AG04449 (cell line): Measurements from ENCODE around the gene PRKG1.

Experiments
- CTCF ChIA-PET: fragments of 350-600 bp; formaldehyde crosslinking; extraction: SDS; loops from one replicate; lab custom pipeline; 2021; ENCODE audit warnings: antibody characterized with exemption; lab: Yijun Ruan, JAX
- POLR2A ChIA-PET: fragments of 400-600, 350-600 bp; formaldehyde crosslinking; extraction: SDS; loops from one replicate; lab custom pipeline; 2020; ENCODE audit warnings: antibody characterized with exemption, inconsistent platforms; lab: Yijun Ruan, JAX
- DNase-seq: peaks from one replicate; pipeline ENCODE4 v3.0.0-alpha.2; 2010; ENCODE audit warnings: low read depth, low spot score
- H3K4me3 ChIP-seq: 2 replicates; pipeline ENCODE4 v1.5.1; 2011; ENCODE audit warnings: low read depth, mild to moderate bottlenecking, control low read depth, low read length
- TF ChIP-seq, protein P1 (sequence below): IDR thresholded peaks from one replicate; pipeline ENCODE4 v1.5.1; 2011; ENCODE audit warnings: mild to moderate bottlenecking, moderate library complexity, low read length, control low read depth, inconsistent platforms; ENCODE audit not compliant: insufficient read depth; ENCODE audit errors: missing control alignments

Gene PRKG1

DNA sequence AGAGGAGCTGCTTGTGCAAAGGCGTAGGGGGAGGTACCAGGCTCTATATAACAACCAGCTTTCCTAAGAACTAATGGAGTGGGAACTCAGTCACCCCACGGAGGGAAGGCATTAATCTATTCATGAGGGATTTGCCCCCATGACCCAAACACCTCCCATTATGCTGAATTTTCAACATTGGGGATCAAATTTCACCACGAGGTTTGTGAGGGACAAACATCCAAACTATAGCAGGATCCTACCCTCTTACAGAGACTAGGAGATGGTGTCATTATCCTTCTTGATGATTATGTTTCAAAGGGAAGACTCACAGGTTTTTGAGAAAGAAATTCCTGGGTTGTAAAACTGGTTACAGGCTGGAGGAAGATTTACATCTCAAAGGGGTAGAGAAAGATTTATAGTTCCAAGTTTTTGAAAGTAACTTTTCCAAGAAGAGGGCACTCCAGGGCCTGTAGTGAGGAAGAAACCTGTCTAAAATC is 944.8 kb downstream of the PRKG1 start:
- ChIA-PET CTCF (interaction anchor here (0.6 to 2.2 kb wide), 2 partner anchors 15 to 197 kb away, joined by 3 to 7 read pairs; no protein-coding TSS in a partner anchor), POLR2A (interaction anchor here (0.5 kb wide), 1 partner anchor 376 kb away, joined by 3 read pairs; no protein-coding TSS in a partner anchor)
- H3K4me3 ChIP-seq = no peak overlapping the region
- no peak for DNase-seq
- TF ChIP-seq, protein P1, sequence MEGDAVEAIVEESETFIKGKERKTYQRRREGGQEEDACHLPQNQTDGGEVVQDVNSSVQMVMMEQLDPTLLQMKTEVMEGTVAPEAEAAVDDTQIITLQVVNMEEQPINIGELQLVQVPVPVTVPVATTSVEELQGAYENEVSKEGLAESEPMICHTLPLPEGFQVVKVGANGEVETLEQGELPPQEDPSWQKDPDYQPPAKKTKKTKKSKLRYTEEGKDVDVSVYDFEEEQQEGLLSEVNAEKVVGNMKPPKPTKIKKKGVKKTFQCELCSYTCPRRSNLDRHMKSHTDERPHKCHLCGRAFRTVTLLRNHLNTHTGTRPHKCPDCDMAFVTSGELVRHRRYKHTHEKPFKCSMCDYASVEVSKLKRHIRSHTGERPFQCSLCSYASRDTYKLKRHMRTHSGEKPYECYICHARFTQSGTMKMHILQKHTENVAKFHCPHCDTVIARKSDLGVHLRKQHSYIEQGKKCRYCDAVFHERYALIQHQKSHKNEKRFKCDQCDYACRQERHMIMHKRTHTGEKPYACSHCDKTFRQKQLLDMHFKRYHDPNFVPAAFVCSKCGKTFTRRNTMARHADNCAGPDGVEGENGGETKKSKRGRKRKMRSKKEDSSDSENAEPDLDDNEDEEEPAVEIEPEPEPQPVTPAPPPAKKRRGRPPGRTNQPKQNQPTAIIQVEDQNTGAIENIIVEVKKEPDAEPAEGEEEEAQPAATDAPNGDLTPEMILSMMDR = no peak

DNA sequence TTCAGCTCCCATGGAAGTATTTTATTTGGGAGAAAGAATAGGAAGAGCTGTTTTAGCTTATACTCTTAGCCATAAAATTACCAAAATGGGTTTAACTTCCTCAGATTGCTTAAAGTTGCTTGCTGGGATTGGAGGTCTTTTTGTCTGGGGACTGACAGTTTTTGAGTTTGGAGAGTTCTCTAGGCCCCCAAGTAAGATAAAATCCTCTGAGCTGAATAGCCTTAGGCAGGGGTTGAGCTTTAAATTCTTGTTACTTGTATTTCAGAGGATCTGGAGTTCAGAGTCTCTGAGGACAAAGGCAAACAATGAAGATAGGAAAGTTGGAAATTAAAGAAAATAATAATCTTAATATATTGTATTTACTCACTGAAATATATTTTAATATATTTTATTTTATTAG is 945.4 kb downstream of the PRKG1 start:
- TF ChIP-seq, protein P1 = no peak
- no peak for DNase-seq
- POLR2A ChIA-PET = no interaction called here
- H3K4me3 ChIP-seq = no peak overlapping the region
- CTCF ChIA-PET = interaction anchor here (0.6 to 2.2 kb wide), 2 partner anchors 15 to 197 kb away, joined by 3 to 7 read pairs; no protein-coding TSS in a partner anchor

DNA sequence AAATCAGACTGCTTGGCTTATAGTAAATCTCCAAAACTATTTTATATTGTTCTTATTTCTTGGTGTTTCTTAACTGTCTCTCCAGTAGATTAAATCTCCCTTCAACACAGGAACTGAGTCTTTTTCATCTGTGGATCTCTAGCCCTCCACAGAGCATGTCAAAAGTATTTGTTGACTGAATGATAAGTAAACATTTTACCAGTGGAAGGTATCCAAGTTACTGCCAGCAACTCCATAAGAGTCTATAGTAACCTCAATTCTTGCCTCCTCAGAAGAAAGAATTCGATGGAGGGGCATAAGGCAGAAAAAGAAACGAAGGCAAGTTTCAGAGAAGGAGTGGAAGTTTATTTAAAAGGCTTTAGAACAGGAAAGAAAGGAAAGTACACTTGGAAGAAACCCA is 945.9 kb downstream of the PRKG1 start:
- no peak for DNase-seq
- ChIA-PET CTCF (interaction anchor here (2.2 kb wide), 1 partner anchor 16 kb away, joined by 7 read pairs; no protein-coding TSS in a partner anchor), POLR2A (no interaction called here)
- TF ChIP-seq, protein P1 = no peak
- no peak overlapping the region for H3K4me3 ChIP-seq

DNA sequence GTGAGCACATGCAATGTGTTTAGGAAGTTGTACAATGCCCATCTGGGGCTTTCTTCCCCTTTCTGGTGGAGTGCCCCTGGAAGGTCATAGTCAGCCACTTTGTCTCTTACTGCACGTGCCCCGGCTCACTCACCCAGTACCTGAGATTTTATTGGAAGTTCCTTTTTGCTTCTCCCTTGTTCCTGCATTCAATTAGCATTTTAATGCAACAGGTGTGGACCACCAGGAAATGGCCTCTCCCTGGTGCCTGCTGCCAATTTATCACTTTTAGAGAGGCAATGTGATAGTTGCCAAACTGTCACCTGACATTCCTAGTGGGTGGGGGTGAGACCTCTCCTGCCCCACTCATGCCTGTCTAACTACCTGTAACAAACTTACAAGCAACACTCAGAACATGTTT is 946.4 kb downstream of the PRKG1 start:
- TF ChIP-seq, protein P1 = no peak
- ChIA-PET CTCF (no interaction called here), POLR2A (no interaction called here)
- DNase-seq = no peak
- H3K4me3 ChIP-seq = no peak overlapping the region

DNA sequence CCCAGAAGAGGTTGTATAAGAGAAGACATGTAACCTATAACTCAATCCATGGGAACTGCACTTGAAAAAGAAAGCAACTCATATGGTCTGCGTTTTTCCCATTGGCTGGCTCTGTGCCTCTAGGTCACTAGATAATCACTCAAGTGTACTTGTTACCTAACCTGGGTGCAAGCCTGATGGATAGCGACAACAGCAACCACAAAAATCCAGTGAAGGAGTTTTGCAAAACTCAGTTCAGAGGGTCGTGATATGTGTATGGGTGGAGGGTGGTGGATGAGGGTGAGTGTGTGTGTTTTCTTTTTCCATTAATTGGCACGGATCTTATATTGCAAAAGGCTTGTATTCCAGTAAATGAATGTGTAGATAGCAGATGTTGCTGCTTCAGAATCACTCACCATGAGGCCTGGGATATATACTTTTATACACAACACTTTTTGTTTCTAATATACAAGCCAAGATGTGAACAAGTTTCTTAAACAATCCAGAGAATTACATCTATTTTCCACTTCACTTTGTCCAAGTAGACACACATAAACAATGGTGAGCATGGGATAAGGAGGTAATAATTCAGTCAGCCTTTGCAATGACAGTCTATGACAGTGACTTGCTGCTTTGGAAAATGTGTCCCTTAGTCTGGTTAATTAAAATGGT is 952.9 kb downstream of the PRKG1 start:
- TF ChIP-seq, protein P1 = no peak
- DNase-seq = no peak
- CTCF ChIA-PET = no interaction called here
- no peak overlapping the region for H3K4me3 ChIP-seq
- POLR2A ChIA-PET = no interaction called here

DNA sequence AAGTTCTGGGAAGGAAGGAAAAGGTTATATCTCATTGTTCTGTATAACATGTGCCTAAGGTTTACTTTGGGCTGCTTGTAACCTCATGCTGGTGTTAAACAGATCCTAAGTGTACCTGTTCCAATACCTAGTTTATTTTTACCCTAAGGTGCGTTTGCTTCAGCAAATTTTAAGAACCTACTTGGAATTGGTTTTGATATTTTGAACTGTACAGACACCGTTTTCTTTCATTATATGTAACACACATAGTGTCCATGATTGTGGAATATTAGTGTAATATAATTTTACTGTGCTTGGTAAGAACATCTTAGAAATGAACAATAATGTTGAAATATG is 954.2 kb downstream of the PRKG1 start:
- TF ChIP-seq, protein P1 = no peak
- no peak for DNase-seq
- ChIA-PET POLR2A (no interaction called here), CTCF (no interaction called here)
- no peak overlapping the region for H3K4me3 ChIP-seq
